Sigmoid colon (tissue), 4 donors: ENCODE measurements around the gene MYO18B.

Source experiments
- CTCF ChIP-seq, 4 experiments: fragments of 450-650 bp in 3 of 4; fragments of 200-600 bp in 1 of 4; IDR thresholded peaks; one replicate each; pipeline ENCODE4 v1.5.1; 2016 to 2019; ENCODE audit warnings: antibody characterized with exemption in 4 of 4, mild to moderate bottlenecking in 3 of 4, moderate library complexity in 2 of 4
- EP300 ChIP-seq, 4 donors: sonication (generic); formaldehyde crosslinking; IDR thresholded peaks; one replicate each; pipeline ENCODE4 v1.6.1; 2017; ENCODE audit warnings: antibody characterized with exemption in 4 of 4
- POLR2A ChIP-seq, 2 donors: fragments of 450-650 bp; IDR thresholded peaks; one replicate each; pipeline ENCODE4 v1.6.1; 2016; ENCODE audit warnings: antibody characterized with exemption in 2 of 2, mild to moderate bottlenecking in 2 of 2, moderate library complexity in 2 of 2
- POLR2AphosphoS5 ChIP-seq, 4 donors: sonication (generic); formaldehyde crosslinking; IDR thresholded peaks; one replicate each; pipeline ENCODE4 v1.6.1; 2017; ENCODE audit warnings: antibody characterized with exemption in 4 of 4

- TF ChIP-seq CTCF (IDR thresholded peaks at IDR 0.05) (no peak), EP300 (IDR thresholded peaks at IDR 0.05) (no peak), POLR2A (IDR thresholded peaks at IDR 0.05) (no peak), POLR2AphosphoS5 (IDR thresholded peaks at IDR 0.05) (no peak)
Observed at GRCh38 chr22:25759825-25760231, 17.8 kb downstream of the MYO18B start.
